ENCODE data around the gene GNAI2.

The GNAI2 gene

DNA sequence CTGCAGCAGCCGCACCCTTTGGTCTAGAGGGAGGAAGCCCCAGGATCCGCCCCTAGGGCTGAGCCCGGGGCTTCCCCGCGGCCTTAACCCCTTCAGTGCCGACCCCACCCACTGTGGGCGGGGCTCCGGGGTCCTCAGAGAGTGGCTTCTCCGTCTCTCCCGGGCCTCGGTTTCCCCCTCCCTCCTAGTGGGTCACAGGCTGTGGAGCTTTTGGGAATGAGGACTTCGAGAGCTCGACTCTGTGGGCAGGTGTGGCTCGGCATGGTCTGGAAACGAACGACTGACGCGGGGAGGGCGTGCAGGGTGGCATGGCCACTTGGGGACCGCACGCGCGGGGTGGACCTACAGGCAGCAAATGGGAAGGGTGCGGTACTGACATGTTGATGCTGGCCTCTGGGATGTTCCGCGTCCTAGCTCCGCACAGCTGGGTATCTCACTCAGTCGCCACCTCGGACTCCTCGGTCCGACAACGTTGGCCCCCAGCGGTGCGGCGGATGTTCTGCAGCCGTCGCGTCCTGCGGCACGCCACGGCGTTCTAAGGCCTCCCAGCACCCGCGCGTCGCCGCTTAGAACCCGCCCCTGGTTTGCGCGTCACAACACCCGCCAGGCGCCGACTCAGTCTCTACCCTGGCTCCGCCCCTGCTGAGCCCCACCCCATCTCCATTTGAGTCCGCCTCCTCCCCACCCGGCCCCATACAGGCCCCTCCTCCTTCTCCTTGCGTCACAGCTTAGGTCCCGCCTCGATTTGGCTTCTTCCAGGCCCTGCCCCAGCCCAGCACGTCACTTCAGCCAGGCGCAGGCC lies 63.0 kb downstream of the GNAI2 start, which contains the start of the genes HYAL3 and NAA80:
Gene HYAL3, minus strand, starts transcription at position 570 of the 802 bp plus-strand sequence. CDS start 3,803 bp downstream, outside the sequence.
Gene NAA80, minus strand, starts transcription at position 570 of the 802 bp plus-strand sequence. CDS start 1,942 bp downstream, outside the sequence.
- no peak for TF ChIP-seq CTCF (IDR thresholded peaks at IDR 0.05; ENCODE audit: extremely low read depth, missing control alignments)
- peak; percentile 98 for DNase-seq (ENCODE audit: low spot score)

GRCh38 chr3:50299638-50299928 lies 63.6 kb downstream of the GNAI2 start:
- TF ChIP-seq CTCF (IDR thresholded peaks at IDR 0.05; ENCODE audit: extremely low read depth, missing control alignments), result no peak
- DNase-seq (ENCODE audit: low spot score), result no peak

GRCh38 chr3:50299929-50300680 lies 64.1 kb downstream of the GNAI2 start:
- DNase-seq (ENCODE audit: low spot score), result no peak
- TF ChIP-seq CTCF (IDR thresholded peaks at IDR 0.05; ENCODE audit: extremely low read depth, missing control alignments), result no peak

- TF ChIP-seq CTCF (IDR thresholded peaks at IDR 0.05; ENCODE audit: extremely low read depth, missing control alignments), result no peak
- DNase-seq (ENCODE audit: low spot score), result no peak
Observed at GRCh38 chr3:50300681-50301254, 64.8 kb downstream of the GNAI2 start.

GRCh38 chr3:50302095-50303012 lies 66.3 kb downstream of the GNAI2 start:
- no peak for DNase-seq (ENCODE audit: low spot score)

More at GRCh38 chr3:50302095-50303012, 66.3 kb downstream of the GNAI2 start:
- TF ChIP-seq CTCF (IDR thresholded peaks at IDR 0.05; ENCODE audit: extremely low read depth, missing control alignments), result no peak
